ENCODE data around the gene C1orf141.

- TF ChIP-seq EZH2 (IDR thresholded peaks at IDR 0.05; ENCODE audit: insufficient read depth, poor library complexity, severe bottlenecking), result no peak
- no peak for TF ChIP-seq EZH2phosphoT487 (IDR thresholded peaks at IDR 0.05; ENCODE audit: insufficient read depth, low read depth)
Measured at GRCh38 chr1:67094191-67094590, 40.6 kb downstream of the C1orf141 start.
